Osteoblast (primary cell): ENCODE data around the gene FAM76A. TPM values are rescaled to one million over a fixed set of nuclear protein-coding genes. Genes with fewer than 3 reads are reported as not detected.

Source experiments
- DNase-seq: peaks from one replicate; pipeline ENCODE4 v3.0.0; 2011; ENCODE audit warnings: low spot score, mixed read lengths; ENCODE audit not compliant: insufficient read length; ENCODE audit errors: missing footprints
- H2AFZ ChIP-seq: 2 replicates; pipeline ENCODE4 v1.6.0; 2011; ENCODE audit warnings: mild to moderate bottlenecking, low read length
- H3K27ac ChIP-seq: 2 replicates; pipeline ENCODE4 v1.5.1; 2011; ENCODE audit warnings: mild to moderate bottlenecking, low read depth, low read length, moderate library complexity
- H3K27me3 ChIP-seq: 2 replicates; pipeline ENCODE4 v1.6.0; 2012; ENCODE audit warnings: mild to moderate bottlenecking, control low read depth, inconsistent platforms, low read length, moderate library complexity; ENCODE audit not compliant: insufficient read depth
- H3K36me3 ChIP-seq: 2 replicates; pipeline ENCODE4 v1.5.1; 2011; ENCODE audit warnings: mild to moderate bottlenecking, low read length, control low read depth, moderate library complexity; ENCODE audit not compliant: insufficient read depth
- H3K4me1 ChIP-seq: 2 replicates; pipeline ENCODE4 v1.5.1; 2011; ENCODE audit warnings: mild to moderate bottlenecking, low read length, control low read depth, moderate library complexity; ENCODE audit not compliant: insufficient read depth
- H3K4me2 ChIP-seq: 2 replicates; pipeline ENCODE4 v1.6.0; 2011; ENCODE audit warnings: mild to moderate bottlenecking, low read length; ENCODE audit not compliant: insufficient read depth
- H3K4me3 ChIP-seq: fragments of 200-600 bp; sonication (generic); 3 replicates; pipeline ENCODE4 v1.5.1; 2012; ENCODE audit warnings: mild to moderate bottlenecking, low read length, inconsistent platforms; ENCODE audit not compliant: insufficient read depth
- H3K79me2 ChIP-seq: 2 replicates; pipeline ENCODE4 v1.6.0; 2012; ENCODE audit warnings: mild to moderate bottlenecking, low read length, control low read depth, inconsistent platforms; ENCODE audit not compliant: insufficient read depth
- H3K9me3 ChIP-seq: 2 replicates; pipeline ENCODE4 v1.5.1; 2011; ENCODE audit warnings: low read depth, low read length, control low read depth
- H4K20me1 ChIP-seq: 2 replicates; pipeline ENCODE4 v1.6.0; 2012; ENCODE audit warnings: mild to moderate bottlenecking, low read length, control low read depth; ENCODE audit not compliant: insufficient read depth
- total RNA-seq: library from RNA; depleted of rRNA; stranded (reverse); fragments of >200 nt; gene quantifications from 2 replicates; pipeline ENCODE4 v1.2.3, GENCODE V29; 2012
- TF ChIP-seq, protein P1 (sequence below): IDR thresholded peaks from 2 replicates; pipeline ENCODE4 v1.5.1; 2011; ENCODE audit warnings: mild to moderate bottlenecking, low read depth, low read length, moderate library complexity; ENCODE audit errors: extremely low read depth

Gene FAM76A
- total RNA-seq, 1 donor: 22.8 TPM

GRCh38 chr1:27763358-27763757 is 37.6 kb downstream of the FAM76A start:
- H3K4me2 ChIP-seq: no peak overlapping the region
- H3K4me3 ChIP-seq: no peak overlapping the region
- H3K27ac ChIP-seq: no peak overlapping the region
- TF ChIP-seq, protein P1, sequence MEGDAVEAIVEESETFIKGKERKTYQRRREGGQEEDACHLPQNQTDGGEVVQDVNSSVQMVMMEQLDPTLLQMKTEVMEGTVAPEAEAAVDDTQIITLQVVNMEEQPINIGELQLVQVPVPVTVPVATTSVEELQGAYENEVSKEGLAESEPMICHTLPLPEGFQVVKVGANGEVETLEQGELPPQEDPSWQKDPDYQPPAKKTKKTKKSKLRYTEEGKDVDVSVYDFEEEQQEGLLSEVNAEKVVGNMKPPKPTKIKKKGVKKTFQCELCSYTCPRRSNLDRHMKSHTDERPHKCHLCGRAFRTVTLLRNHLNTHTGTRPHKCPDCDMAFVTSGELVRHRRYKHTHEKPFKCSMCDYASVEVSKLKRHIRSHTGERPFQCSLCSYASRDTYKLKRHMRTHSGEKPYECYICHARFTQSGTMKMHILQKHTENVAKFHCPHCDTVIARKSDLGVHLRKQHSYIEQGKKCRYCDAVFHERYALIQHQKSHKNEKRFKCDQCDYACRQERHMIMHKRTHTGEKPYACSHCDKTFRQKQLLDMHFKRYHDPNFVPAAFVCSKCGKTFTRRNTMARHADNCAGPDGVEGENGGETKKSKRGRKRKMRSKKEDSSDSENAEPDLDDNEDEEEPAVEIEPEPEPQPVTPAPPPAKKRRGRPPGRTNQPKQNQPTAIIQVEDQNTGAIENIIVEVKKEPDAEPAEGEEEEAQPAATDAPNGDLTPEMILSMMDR: no peak
- no peak for DNase-seq
- H3K36me3 ChIP-seq: peaks cover 14% of the 10 kb centered on the region
- no peaks in the 10 kb centered on the region for H4K20me1 ChIP-seq
- H3K27me3 ChIP-seq: no peaks in the 10 kb centered on the region
- no peak overlapping the region for H2AFZ ChIP-seq
- no peaks in the 10 kb centered on the region for H3K9me3 ChIP-seq
- H3K79me2 ChIP-seq: no peaks in the 10 kb centered on the region
- H3K4me1 ChIP-seq: no peaks in the 10 kb centered on the region

GRCh38 chr1:27770293-27770830 is 44.6 kb downstream of the FAM76A start:
- no peak overlapping the region for H3K4me2 ChIP-seq
- H3K4me3 ChIP-seq: no peak overlapping the region
- peaks cover 15% of the 10 kb centered on the region for H4K20me1 ChIP-seq
- TF ChIP-seq, protein P1: no peak
- no peak overlapping the region for H2AFZ ChIP-seq
- no peaks in the 10 kb centered on the region for H3K36me3 ChIP-seq
- DNase-seq: no peak
- peaks cover 21% of the 10 kb centered on the region for H3K4me1 ChIP-seq
- no peaks in the 10 kb centered on the region for H3K27me3 ChIP-seq
- H3K79me2 ChIP-seq: peaks cover 22% of the 10 kb centered on the region
- no peak overlapping the region for H3K27ac ChIP-seq
- no peaks in the 10 kb centered on the region for H3K9me3 ChIP-seq

DNA sequence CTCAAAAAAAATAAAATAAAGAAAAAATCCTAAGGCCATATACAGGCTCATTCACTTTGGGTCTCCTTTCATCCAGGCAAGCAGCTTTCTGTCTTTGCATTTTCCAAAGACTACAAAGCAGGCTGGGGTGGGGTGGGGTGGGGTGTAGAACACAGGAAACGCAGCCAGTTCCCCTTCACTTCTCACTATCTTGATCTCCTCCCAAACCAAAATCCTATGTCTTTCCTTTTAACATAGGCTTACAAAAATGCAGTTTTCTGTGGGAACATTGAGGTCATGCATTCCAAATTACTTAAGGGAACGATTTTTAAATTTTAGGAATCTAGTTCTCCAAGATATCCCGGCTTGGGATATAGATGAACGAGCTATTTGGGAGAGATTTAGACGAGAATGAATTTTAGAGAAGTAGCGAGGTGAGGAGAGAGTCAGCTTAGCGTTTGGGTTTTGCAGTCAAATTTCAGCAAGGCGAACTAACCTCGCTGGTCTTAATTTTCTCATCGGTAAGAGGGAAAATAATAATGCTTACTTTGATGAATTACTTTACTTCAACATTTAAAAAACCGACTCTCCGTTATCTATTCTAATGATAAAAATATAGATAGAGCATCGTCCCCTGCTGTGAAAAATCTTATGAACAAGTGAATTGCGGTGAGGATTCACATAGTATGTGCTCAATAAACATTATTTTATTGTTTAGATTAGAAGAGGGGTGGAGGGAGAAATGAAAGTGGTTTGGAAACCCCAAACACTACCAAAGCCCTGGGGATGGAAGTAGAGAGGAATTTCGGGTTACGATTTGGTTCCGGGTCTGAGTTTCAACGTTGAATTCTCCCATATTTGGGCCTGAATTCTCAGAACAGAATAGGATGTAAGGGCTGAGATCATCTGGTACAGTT is 46.5 kb downstream of the FAM76A start:
- TF ChIP-seq, protein P1: no peak
- H3K4me2 ChIP-seq: peak overlapping the region; percentile 63

More for the DNA sequence above, 46.5 kb downstream of the FAM76A start:
- DNase-seq: no peak
- Histone ChIP-seq H4K20me1 (peaks cover 30% of the 10 kb centered on the region), H2AFZ (peak overlapping the region; percentile 0), H3K79me2 (peaks cover 42% of the 10 kb centered on the region), H3K36me3 (peaks cover 6% of the 10 kb centered on the region), H3K4me1 (peaks cover 23% of the 10 kb centered on the region), H3K27ac (peak overlapping the region; percentile 75), H3K9me3 (no peaks in the 10 kb centered on the region), H3K4me3 (peak overlapping the region; percentile 80), H3K27me3 (no peaks in the 10 kb centered on the region)
